HG03025 (cell line): ENCODE data around the gene NUP214.
"Not testable (repeated sequence)": the region's sequence is repeated elsewhere in the genome, so short reads cannot be mapped to it uniquely, and the experiment has no call there.

Experiments
- ATAC-seq: cut with Tn5 transposase; IDR thresholded peaks from one replicate; pipeline ENCODE4 v1.9.1; 2021; ENCODE audit warnings: mild to moderate bottlenecking, moderate library complexity; ENCODE audit not compliant: unreplicated experiment, low FRiP score

Gene NUP214

DNA sequence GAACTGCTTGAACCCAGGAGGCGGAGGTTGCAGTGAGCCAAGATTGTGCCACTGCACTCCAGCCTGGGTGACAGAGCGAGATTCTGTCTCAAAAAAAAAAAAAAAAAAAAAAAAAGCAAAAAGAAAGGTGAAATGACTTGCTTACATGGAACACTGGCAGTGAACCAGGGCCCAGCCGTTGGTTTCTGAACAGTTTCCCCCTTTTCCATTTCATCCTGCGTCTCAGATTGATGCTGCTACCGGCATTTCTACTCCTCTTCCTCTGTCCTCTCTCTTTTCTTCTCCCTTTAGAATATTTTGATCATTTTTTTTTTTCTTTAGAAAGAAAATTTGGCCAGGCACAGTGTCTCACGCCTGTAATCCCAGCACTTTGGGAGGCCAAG lies 10.0 kb upstream of the NUP214 start:
- ATAC-seq: not testable (repeated sequence)

DNA sequence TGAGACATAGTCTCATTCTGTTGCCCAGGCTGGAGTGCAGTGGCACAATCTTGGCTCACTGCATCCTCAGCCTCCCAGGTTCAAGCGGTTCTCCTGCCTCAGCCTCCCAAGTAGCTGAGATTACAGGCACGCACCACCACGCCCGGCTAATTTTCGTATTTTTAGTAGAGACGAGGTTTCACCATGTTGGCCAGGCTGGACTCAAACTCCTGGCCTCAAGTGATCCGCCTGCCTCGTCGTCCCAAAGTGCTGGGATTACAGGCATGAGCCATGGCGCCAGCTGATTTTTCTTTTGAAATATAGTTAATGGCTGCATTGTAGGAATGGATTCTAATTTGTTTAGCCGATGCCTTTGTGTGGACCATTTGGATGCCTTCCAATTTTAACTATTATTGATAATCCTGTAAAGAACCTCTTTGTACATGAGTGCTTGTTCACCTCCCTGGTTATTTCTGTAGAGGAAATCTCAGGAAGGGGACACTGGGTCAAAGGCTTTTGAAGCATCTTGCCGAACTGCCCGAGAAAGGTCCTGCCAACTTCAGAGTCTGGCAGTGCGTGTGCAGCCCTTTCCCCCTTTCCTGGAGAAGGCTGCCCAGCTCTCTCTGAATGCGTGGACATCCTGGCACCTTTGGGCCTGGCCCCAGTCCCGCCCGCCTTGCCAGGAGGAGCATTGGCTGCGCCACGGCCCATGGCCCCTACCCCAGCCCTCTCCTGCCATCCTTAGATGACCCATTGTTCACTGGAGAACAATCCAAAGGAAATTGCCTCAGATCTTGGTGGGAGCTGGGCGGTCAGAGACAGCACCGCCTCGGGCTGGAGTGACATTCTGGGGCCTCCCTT lies 8.9 kb upstream of the NUP214 start:
- ATAC-seq: no peak

DNA sequence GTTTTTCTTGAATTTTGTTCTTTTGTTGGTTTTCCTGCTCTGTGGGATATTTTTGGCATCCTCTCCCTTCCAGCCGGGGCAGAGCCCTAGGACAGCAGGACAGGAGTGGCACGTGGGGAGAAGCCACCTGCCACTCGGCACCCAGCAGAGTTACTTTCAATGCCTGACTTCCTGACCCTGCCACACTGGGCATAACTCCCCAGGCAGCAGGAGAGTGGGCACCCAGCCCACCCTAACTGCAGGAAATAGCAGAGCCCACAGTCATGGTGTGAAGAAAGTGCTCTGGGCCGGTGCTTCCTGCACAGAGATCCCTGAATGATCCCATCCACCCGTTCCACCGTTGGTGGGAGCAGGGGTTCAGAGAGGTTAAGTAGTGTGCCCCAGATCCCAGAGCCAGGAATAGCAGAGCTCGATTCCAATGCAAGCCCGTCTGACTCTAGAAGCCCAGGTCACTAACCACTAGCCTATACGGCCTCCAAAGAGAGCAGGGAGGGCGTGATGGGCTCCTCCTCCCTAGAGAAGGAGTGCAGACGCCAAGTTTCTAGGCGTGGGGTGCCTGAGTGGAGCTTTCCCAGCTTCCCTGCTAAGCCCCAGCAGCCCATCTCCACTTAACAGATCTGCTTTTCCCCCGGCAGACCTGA lies 8.1 kb upstream of the NUP214 start:
- no peak for ATAC-seq

DNA sequence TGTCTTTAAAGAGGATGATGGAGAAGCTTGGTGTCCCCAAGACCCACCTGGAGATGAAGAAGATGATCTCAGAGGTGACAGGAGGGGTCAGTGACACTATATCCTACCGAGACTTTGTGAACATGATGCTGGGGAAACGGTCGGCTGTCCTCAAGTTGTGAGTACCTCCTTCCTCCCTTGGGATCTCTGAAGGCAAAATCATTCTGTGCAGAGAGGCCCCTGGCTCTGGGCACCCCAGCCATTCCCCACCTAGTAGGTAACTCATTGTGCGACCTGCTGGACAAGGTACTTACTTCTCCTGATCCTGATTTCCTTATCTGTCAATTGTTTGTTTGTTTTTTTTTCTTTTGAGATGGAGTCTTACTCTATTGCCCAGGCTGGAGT lies 7.6 kb upstream of the NUP214 start:
- no peak for ATAC-seq

- no peak for ATAC-seq
Measured at GRCh38 chr9:131119600-131119999, 5.8 kb upstream of the NUP214 start.

GRCh38 chr9:131120620-131121228 lies 4.7 kb upstream of the NUP214 start:
- ATAC-seq: no peak

GRCh38 chr9:131121346-131121745 lies 4.0 kb upstream of the NUP214 start:
- ATAC-seq: no peak

GRCh38 chr9:131122158-131122557 lies 3.2 kb upstream of the NUP214 start:
- no peak for ATAC-seq

- ATAC-seq: no peak
Measured at GRCh38 chr9:131125038-131125287, 423 bp upstream of the NUP214 start.

GRCh38 chr9:131126059-131126426 lies 657 bp downstream of the NUP214 start:
- no peak for ATAC-seq

DNA sequence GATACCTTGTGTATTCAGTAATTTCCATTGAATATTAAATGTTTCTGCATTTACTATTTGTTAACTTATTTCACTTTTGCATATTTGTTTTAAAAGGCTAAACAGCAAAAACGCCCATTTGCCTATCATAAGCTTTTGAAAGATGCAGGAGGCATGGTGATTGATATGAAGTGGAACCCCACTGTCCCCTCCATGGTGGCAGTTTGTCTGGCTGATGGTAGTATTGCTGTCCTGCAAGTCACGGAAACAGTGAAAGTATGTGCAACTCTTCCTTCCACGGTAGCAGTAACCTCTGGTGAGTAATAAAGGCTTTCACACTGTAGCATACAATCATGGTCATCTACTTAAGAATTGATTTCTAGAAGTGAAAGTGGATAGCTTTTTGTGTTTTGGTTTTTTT lies 3.8 kb downstream of the NUP214 start:
- ATAC-seq: no peak

- ATAC-seq: no peak
Measured at GRCh38 chr9:131138676-131139075, 13.3 kb downstream of the NUP214 start.

- ATAC-seq: no peak
Measured at GRCh38 chr9:131140112-131140511, 14.7 kb downstream of the NUP214 start.

GRCh38 chr9:131140550-131140949 lies 15.2 kb downstream of the NUP214 start:
- ATAC-seq: no peak

- no peak for ATAC-seq
Measured at GRCh38 chr9:131142160-131142559, 16.8 kb downstream of the NUP214 start.

DNA sequence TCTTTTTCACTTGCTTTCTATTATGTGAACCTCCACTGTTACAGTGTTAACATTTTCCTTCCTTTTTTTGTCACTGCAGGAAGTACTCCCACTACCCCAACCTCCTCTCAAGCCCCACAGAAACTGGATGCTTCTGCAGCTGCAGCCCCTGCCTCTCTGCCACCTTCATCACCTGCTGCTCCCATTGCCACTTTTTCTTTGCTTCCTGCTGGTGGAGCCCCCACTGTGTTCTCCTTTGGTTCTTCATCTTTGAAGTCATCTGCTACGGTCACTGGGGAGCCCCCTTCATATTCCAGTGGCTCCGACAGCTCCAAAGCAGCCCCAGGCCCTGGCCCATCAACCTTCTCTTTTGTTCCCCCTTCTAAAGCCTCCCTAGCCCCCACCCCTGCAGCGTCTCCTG lies 18.8 kb downstream of the NUP214 start:
- no peak for ATAC-seq

- no peak for ATAC-seq
Measured at GRCh38 chr9:131145245-131145644, 19.9 kb downstream of the NUP214 start.

- no peak for ATAC-seq
Measured at GRCh38 chr9:131146186-131146585, 20.8 kb downstream of the NUP214 start.

DNA sequence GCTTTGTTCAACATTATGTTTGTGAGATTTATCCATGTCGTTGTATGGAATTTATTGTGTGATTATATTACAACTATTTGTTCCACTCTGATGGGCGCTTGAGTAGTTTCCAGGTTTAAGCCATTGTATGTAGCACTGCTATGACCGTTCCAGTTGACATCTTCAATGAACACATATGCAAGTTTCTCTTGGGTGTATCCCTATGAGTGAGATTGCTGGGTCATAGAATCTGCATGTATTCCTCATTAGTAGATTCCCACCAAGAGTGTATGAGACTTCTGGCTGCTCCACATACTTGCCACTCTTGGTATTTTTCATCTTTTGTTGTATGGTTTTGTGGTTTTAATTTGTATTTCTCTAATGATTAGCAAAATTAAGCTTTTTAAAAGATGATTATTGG lies 22.9 kb downstream of the NUP214 start:
- no peak for ATAC-seq

DNA sequence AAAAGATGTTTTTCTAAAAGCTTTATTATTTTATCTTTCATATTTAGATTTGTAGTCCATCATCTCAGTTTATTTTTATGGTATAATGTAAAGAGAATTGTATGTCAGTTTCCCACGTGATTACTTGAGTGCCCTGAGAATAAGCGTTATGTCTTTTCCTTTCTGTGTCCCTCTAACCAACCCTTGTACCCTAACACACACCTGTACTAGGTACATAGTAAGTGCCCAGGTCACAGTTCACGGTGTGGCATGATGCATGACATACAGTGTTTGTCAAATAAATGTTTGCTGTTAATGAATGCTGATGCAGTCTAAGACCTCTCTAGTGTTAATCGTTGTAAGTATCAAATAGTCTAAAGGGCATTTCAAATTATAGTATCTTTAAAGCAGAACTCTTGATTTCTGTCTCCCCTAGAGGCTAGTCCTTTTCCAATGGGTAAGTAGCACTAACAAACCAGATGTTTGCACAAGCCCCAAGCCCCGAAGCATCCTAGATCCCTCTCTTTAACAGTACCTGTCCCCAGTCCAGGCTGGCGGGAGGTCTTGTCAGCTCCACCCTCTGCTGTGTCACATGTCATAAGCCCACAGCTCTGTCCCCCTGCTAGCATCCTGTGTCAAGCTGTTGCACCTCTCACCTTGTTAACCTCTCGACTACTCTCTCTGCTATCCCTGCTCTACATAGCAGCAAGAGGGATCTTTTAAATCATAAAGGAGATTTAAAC lies 23.7 kb downstream of the NUP214 start:
- no peak for ATAC-seq

- no peak for ATAC-seq
Measured at GRCh38 chr9:131149688-131150053, 24.3 kb downstream of the NUP214 start.

DNA sequence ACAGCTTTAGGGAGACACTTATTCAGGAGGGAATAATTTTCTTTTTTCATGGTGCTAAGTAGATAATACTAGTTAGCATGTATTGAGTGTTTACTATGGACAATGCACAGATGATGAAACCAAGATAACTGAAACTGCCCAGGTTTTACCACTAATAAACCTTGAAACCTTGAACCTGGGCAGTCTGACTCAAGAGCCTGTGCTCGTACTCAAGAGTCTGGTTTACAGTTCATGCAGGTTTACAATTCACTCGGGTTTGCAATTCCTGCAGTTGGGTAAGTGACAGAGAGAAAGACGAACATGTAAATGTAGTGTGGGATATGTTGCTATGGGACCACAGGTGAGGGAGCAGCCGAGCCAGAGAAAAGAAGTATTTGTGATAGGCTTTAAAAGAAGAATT lies 28.2 kb downstream of the NUP214 start:
- ATAC-seq: no peak
